HG03439 (cell line): ENCODE measurements around the gene CLCA4.

Source experiments
- ATAC-seq: cut with Tn5 transposase; IDR thresholded peaks from one replicate; pipeline ENCODE4 v1.9.1; 2021; ENCODE audit warnings: mild to moderate bottlenecking, moderate library complexity; ENCODE audit not compliant: unreplicated experiment

Gene CLCA4

DNA sequence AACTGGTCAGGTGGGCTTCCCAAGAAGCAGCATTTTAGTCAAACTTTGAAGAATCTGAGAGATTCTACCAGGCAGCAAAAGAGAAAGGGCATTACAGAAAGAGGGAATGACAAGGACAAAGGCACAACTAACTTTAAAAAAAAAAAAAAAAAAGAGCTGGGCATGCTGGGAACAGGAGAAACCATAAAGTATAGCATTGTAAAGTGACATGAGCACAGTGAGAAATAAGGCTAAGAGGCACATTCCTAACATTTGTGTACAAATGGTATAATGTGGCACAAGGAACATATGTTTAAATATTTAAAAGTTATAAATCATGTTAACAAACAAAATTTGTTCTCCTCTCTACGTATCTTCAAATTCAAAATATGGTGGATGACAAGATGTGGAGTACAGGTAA, 69.6 kb downstream of the CLCA4 start:
- no peak for ATAC-seq

- ATAC-seq, result peak; percentile 98
Measured at GRCh38 chr1:86616871-86617270, 70.0 kb downstream of the CLCA4 start.

- ATAC-seq, result no peak
Measured at GRCh38 chr1:86618358-86618757, 71.5 kb downstream of the CLCA4 start.

- no peak for ATAC-seq
Measured at GRCh38 chr1:86619313-86619712, 72.4 kb downstream of the CLCA4 start.

DNA sequence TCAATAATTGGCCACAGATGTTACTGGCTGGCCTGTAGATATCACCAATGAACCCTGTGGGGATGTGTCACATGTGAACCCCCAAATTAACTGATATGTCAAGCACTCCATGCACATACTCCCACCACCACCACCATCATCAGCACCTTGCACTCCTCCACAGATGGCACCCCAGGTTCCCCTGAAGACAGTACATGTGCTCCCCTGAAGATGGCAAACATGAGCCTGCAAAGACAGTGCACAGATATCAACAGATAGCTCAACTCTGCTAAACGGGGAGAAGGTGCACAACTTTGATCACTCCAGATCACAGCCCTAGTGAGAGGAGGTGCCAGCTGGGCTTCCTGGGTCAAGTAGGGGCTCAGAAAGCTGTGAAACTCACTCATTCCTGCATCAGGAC, 74.4 kb downstream of the CLCA4 start:
- ATAC-seq, result no peak
